HEK293 (cell line): Measurements from ENCODE around the gene MINAR2.

ENCODE experiments used
- CTCF ChIA-PET: fragments of 350-600 bp; formaldehyde crosslinking; extraction: SDS; loops from one replicate; lab custom pipeline; 2021; ENCODE audit warnings: antibody characterized with exemption; lab: Yijun Ruan, JAX
- POLR2A ChIA-PET: fragments of 300-600 bp; formaldehyde crosslinking; extraction: SDS; loops from one replicate; lab custom pipeline; 2020; ENCODE audit warnings: antibody characterized with exemption, inconsistent platforms; lab: Yijun Ruan, JAX
- H3K27ac ChIP-seq: fragments of 200-500 bp; sonication (Bioruptor generic); 2 replicates; pipeline ENCODE4 v1.5.1; 2014; ENCODE audit warnings: low read depth, low read length, control low read depth, inconsistent platforms; ENCODE audit errors: extremely low read depth
- H3K36me3 ChIP-seq, 2 experiments: fragments of 200-500 bp in 1 of 2; sonication (Bioruptor generic) in 1 of 2; 1 replicate in 1 of 2; 2 replicates in 1 of 2; pipeline ENCODE4 v1.5.1; 2014 to 2017; ENCODE audit warnings: inconsistent platforms in 2 of 2, low read length in 2 of 2; ENCODE audit not compliant: control insufficient read depth in 2 of 2, insufficient read depth in 1 of 2
- H3K4me1 ChIP-seq: fragments of 200-500 bp; sonication (Bioruptor generic); 2 replicates; pipeline ENCODE4 v1.5.1; 2014; ENCODE audit warnings: mild to moderate bottlenecking, low read length, inconsistent platforms; ENCODE audit not compliant: control insufficient read depth, insufficient read depth
- H3K4me3 ChIP-seq: 2 replicates; pipeline ENCODE4 v1.5.1; 2011; ENCODE audit warnings: low read depth, mild to moderate bottlenecking, control low read depth, low read length, moderate library complexity
- H3K9me3 ChIP-seq: fragments of 200-500 bp; sonication (Bioruptor generic); 2 replicates; pipeline ENCODE4 v1.5.1; 2014; ENCODE audit warnings: low read depth, low read length, inconsistent platforms; ENCODE audit not compliant: control insufficient read depth, insufficient read depth
- GLIS1 ChIP-seq: fragments of 450-650 bp; formaldehyde crosslinking; IDR thresholded peaks from 2 replicates; pipeline ENCODE4 v1.5.1; 2016; ENCODE audit warnings: missing biosample characterization, missing genetic modification characterization
- IKZF3 ChIP-seq: fragments of 450-650 bp; IDR thresholded peaks from 2 replicates; pipeline ENCODE4 v1.5.0; 2018; ENCODE audit warnings: missing biosample characterization, mild to moderate bottlenecking, missing genetic modification characterization, moderate library complexity
- KLF1 ChIP-seq: fragments of 450-650 bp; formaldehyde crosslinking; IDR thresholded peaks from 2 replicates; pipeline ENCODE4 v1.5.1; 2016; ENCODE audit warnings: missing biosample characterization, missing genetic modification characterization
- KLF10 ChIP-seq: fragments of 450-650 bp; IDR thresholded peaks from 2 replicates; pipeline ENCODE4 v1.5.1; 2018; ENCODE audit warnings: missing biosample characterization, mild to moderate bottlenecking, missing genetic modification characterization
- PRDM6 ChIP-seq: fragments of 450-650 bp; formaldehyde crosslinking; IDR thresholded peaks from 2 replicates; pipeline ENCODE4 v1.5.1; 2017; ENCODE audit warnings: missing biosample characterization, missing genetic modification characterization
- ZBTB11 ChIP-seq: fragments of 450-650 bp; formaldehyde crosslinking; conservative IDR thresholded peaks from 2 replicates; pipeline ENCODE4 v1.5.1; 2016; ENCODE audit warnings: low read depth, missing biosample characterization, missing genetic modification characterization
- ZBTB6 ChIP-seq: fragments of 450-650 bp; formaldehyde crosslinking; IDR thresholded peaks from 2 replicates; pipeline ENCODE4 v1.5.1; 2017; ENCODE audit warnings: missing biosample characterization, missing genetic modification characterization
- ZEB2 ChIP-seq: fragments of 450-650 bp; formaldehyde crosslinking; IDR thresholded peaks from 2 replicates; pipeline ENCODE4 v1.5.1; 2016; ENCODE audit warnings: missing biosample characterization, missing genetic modification characterization
- ZFP41 ChIP-seq: fragments of 450-650 bp; formaldehyde crosslinking; IDR thresholded peaks from 2 replicates; pipeline ENCODE4 v1.5.1; 2016; ENCODE audit warnings: missing biosample characterization, missing genetic modification characterization, borderline replicate concordance
- ZIC2 ChIP-seq: fragments of 450-650 bp; formaldehyde crosslinking; IDR thresholded peaks from 2 replicates; pipeline ENCODE4 v1.5.1; 2016; ENCODE audit warnings: missing biosample characterization, missing genetic modification characterization
- ZNF114 ChIP-seq: fragments of 450-650 bp; formaldehyde crosslinking; IDR thresholded peaks from 2 replicates; pipeline ENCODE4 v1.5.0; 2017; ENCODE audit warnings: missing biosample characterization, missing genetic modification characterization
- ZNF19 ChIP-seq: fragments of 450-650 bp; formaldehyde crosslinking; IDR thresholded peaks from 2 replicates; pipeline ENCODE4; 2016; ENCODE audit warnings: missing biosample characterization, missing genetic modification characterization, low read depth
- ZNF302 ChIP-seq: fragments of 450-650 bp; formaldehyde crosslinking; IDR thresholded peaks from 2 replicates; pipeline ENCODE4 v1.5.1; 2016; ENCODE audit warnings: missing biosample characterization, missing genetic modification characterization, low read depth
- ZNF398 ChIP-seq: fragments of 450-650 bp; formaldehyde crosslinking; IDR thresholded peaks from 2 replicates; pipeline ENCODE4 v1.5.1; 2017; ENCODE audit warnings: missing biosample characterization, missing genetic modification characterization
- ZNF416 ChIP-seq: fragments of 450-650 bp; formaldehyde crosslinking; IDR thresholded peaks from 2 replicates; pipeline ENCODE4 v1.5.1; 2016; ENCODE audit warnings: missing biosample characterization, missing genetic modification characterization
- ZNF510 ChIP-seq: fragments of 450-650 bp; formaldehyde crosslinking; IDR thresholded peaks from 2 replicates; pipeline ENCODE4 v1.5.1; 2018; ENCODE audit warnings: mild to moderate bottlenecking, missing genetic modification characterization, missing biosample characterization; ENCODE audit not compliant: insufficient replicate concordance
- ZNF560 ChIP-seq: fragments of 450-650 bp; formaldehyde crosslinking; IDR thresholded peaks from 2 replicates; pipeline ENCODE4 v1.5.1; 2017; ENCODE audit warnings: missing biosample characterization, missing genetic modification characterization, borderline replicate concordance
- ZNF571 ChIP-seq: fragments of 450-650 bp; formaldehyde crosslinking; IDR thresholded peaks from 2 replicates; pipeline ENCODE4 v1.5.0; 2017; ENCODE audit warnings: missing biosample characterization, missing genetic modification characterization
- ZNF580 ChIP-seq: fragments of 450-650 bp; formaldehyde crosslinking; IDR thresholded peaks from 2 replicates; pipeline ENCODE4 v1.5.1; 2016; ENCODE audit warnings: missing biosample characterization, missing genetic modification characterization
- ZNF610 ChIP-seq: fragments of 450-650 bp; formaldehyde crosslinking; IDR thresholded peaks from 2 replicates; pipeline ENCODE4 v1.5.1; 2016; ENCODE audit warnings: missing biosample characterization, missing genetic modification characterization, borderline replicate concordance
- ZNF645 ChIP-seq: fragments of 450-650 bp; formaldehyde crosslinking; IDR thresholded peaks from 2 replicates; pipeline ENCODE4; 2016; ENCODE audit warnings: missing biosample characterization, missing genetic modification characterization
- ZNF785 ChIP-seq: fragments of 450-650 bp; formaldehyde crosslinking; IDR thresholded peaks from 2 replicates; pipeline ENCODE4 v1.5.1; 2016; ENCODE audit warnings: missing biosample characterization, missing genetic modification characterization
- ZNF830 ChIP-seq: fragments of 450-650 bp; IDR thresholded peaks from 2 replicates; pipeline ENCODE4 v1.5.0; 2018; ENCODE audit warnings: missing biosample characterization, missing genetic modification characterization, low read depth, mild to moderate bottlenecking, moderate library complexity
- ZSCAN23 ChIP-seq: fragments of 450-650 bp; formaldehyde crosslinking; IDR thresholded peaks from 2 replicates; pipeline ENCODE4 v1.5.1; 2016; ENCODE audit warnings: missing biosample characterization, missing genetic modification characterization

Gene MINAR2

GRCh38 chr5:129724222-129724621, 23.7 kb upstream of the MINAR2 start:
- Histone ChIP-seq H3K27ac (no peak overlapping the region), H3K4me1 (no peaks in the 10 kb centered on the region), H3K9me3 (no peaks in the 10 kb centered on the region), H3K4me3 (no peak overlapping the region), H3K36me3 (no peaks in the 10 kb centered on the region; a peak in 1 of 3 replicates)
- POLR2A ChIA-PET: no interaction called here
- TF ChIP-seq ZNF610 (tag by site-specific recombination) (no peak), ZNF114 (tag by site-specific recombination) (no peak), ZNF416 (tag by site-specific recombination) (no peak), KLF10 (tag by site-specific recombination) (no peak), ZFP41 (tag by site-specific recombination) (no peak), ZNF645 (tag by site-specific recombination) (no peak), ZEB2 (no peak), ZNF19 (tag by site-specific recombination) (no peak), KLF1 (no peak), PRDM6 (tag by site-specific recombination) (no peak), ZBTB11 (tag by site-specific recombination) (no peak), IKZF3 (tag by site-specific recombination) (no peak), GLIS1 (tag by site-specific recombination) (no peak), ZNF302 (tag by site-specific recombination) (no peak), ZNF510 (tag by site-specific recombination) (no peak), ZSCAN23 (tag by site-specific recombination) (no peak), ZNF580 (tag by site-specific recombination) (no peak), ZNF571 (tag by site-specific recombination) (no peak)
- CTCF ChIA-PET: no interaction called here

GRCh38 chr5:129724647-129725046, 23.2 kb upstream of the MINAR2 start:
- ChIA-PET POLR2A (no interaction called here), CTCF (no interaction called here)
- TF ChIP-seq ZNF830 (tag by site-specific recombination) (no peak), ZBTB6 (tag by site-specific recombination) (no peak), ZNF560 (tag by site-specific recombination) (no peak), ZNF645 (tag by site-specific recombination) (no peak), ZIC2 (no peak), ZNF398 (no peak), ZNF785 (tag by site-specific recombination) (no peak)

More at GRCh38 chr5:129724647-129725046, 23.2 kb upstream of the MINAR2 start:
- Histone ChIP-seq H3K9me3 (no peaks in the 10 kb centered on the region), H3K4me1 (no peaks in the 10 kb centered on the region), H3K4me3 (no peak overlapping the region), H3K36me3 (no peaks in the 10 kb centered on the region; a peak in 1 of 3 replicates), H3K27ac (no peak overlapping the region)
